GM12872 (cell line): Measurements from ENCODE around the gene KRT84.

Source experiments
- CTCF ChIP-seq: IDR thresholded peaks from 3 replicates; pipeline ENCODE4 v1.5.1; 2011; ENCODE audit warnings: low read depth, mild to moderate bottlenecking, low read length, moderate library complexity; ENCODE audit not compliant: insufficient read depth

KRT84 gene

DNA sequence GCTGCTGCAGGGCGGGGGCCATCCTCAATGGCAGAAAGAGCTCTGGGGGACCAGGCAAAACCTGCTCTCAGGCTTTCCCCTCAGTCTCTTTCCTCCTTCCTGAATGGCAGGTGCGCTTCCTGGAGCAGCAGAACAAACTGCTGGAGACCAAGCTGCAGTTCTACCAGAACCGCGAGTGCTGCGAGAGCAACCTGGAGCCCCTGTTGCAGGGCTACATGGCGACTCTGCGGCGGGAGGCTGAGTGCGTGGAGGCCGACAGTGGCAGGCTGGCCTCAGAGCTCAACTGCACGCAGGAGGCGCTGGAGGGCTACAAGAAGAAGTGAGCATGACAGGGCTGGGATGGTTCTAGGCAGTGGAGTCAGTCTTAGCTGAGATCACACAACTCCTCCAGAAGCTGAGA is 41.3 kb downstream of the KRT84 start:
- TF ChIP-seq CTCF, result no peak

- TF ChIP-seq CTCF, result no peak
These were observed 41.9 kb downstream of the KRT84 start for GRCh38 chr12:52343550-52343949.

- TF ChIP-seq CTCF, result no peak
These were observed 42.5 kb downstream of the KRT84 start for GRCh38 chr12:52342781-52343490.

DNA sequence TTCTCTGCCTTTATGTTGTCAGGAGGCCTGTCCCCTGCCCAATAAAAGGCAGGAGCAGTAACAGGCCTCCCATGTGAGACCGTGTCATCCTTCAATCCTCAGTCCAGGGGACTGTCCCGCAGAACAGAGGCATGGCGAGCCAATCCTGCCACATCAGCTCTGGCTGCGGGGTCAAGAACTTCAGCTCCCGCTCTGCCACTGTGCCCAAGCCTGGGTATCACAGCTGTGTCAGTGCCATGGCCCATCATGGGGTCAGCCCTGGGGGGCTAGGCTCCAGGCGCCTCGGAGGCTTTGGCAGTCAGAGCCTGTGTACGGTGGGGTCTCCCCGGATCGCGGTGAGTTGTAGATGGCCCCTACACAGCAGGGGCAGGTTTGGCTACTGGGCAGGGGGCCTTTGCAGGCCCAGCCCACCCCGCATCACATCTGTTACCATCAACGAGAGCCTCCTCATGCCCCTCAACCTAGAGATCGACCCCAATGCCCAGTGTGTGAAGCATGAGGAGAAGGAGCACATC is 44.3 kb downstream of the KRT84 start:
- no peak for TF ChIP-seq CTCF

GRCh38 chr12:52338241-52338960 is 47.1 kb downstream of the KRT84 start:
- TF ChIP-seq CTCF, result no peak

DNA sequence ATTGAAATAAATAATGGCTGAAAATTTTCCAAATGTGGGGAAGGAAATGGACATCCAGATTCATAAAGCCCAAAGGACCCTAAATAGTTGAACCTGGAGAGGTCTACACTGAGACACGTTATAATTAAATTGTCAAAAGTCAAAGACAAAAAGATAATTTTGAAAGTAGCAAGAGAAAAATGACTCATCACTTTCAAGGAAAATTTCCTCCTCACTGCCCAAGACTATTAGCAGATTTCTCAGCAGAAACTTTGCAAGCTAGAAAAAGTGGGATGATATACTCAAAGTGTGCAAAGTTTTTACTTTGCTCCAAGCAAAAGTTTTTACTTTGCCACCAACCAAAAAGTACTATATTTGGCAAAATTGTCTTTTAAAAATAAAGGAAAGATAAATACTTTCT is 48.4 kb downstream of the KRT84 start:
- TF ChIP-seq CTCF, result no peak

DNA sequence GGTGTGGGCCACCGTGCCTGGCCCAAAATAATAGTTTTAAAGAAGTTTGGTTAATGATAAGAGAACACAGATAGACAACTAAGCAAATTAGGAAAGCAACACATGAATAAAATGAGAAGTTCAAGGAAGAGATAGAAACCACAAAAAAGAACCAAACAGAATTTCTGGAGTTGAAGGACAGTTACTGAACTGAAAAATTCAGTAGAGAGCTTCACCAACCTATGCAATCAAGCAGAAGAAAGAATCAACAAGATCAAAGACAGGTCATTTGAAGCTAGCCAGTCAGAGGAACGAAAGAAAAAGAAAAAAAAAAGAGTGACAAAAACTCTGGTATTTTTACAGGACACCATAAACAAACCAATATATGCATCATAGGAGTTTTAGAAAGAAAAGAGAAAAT is 48.8 kb downstream of the KRT84 start:
- no peak for TF ChIP-seq CTCF
